WTC11 (cell line): ENCODE results near the gene TLK1.

Experiments
- ATF3 ChIP-seq: sonication (generic); formaldehyde crosslinking; conservative IDR thresholded peaks from 2 replicates; pipeline ENCODE4 v1.8.1; 2022; ENCODE audit warnings: mild to moderate bottlenecking, missing genetic modification reagents
- CTCF ChIP-seq: fragments of 200-600 bp; IDR thresholded peaks from 2 replicates; pipeline ENCODE4 v1.8.0; 2022; ENCODE audit warnings: antibody characterized with exemption
- FOXJ3 ChIP-seq: sonication (generic); formaldehyde crosslinking; IDR thresholded peaks from 2 replicates; pipeline ENCODE4 v1.9.0; 2021; ENCODE audit warnings: missing genetic modification reagents, mild to moderate bottlenecking, borderline replicate concordance
- MAX ChIP-seq: sonication (generic); formaldehyde crosslinking; IDR thresholded peaks from 2 replicates; pipeline ENCODE4 v1.8.0; 2022; ENCODE audit warnings: mild to moderate bottlenecking, missing genetic modification reagents
- NR2C2 ChIP-seq: sonication (generic); formaldehyde crosslinking; IDR thresholded peaks from 2 replicates; pipeline ENCODE4 v1.8.0; 2022; ENCODE audit warnings: mild to moderate bottlenecking, missing genetic modification reagents
- ZNF121 ChIP-seq: sonication (generic); formaldehyde crosslinking; IDR thresholded peaks from 2 replicates; pipeline ENCODE4 v1.8.0; 2023; ENCODE audit warnings: missing genetic modification reagents

- TF ChIP-seq CTCF (no peak), FOXJ3 (no peak), NR2C2 (CRISPR knock-in tag) (no peak), MAX (CRISPR knock-in tag) (no peak), ATF3 (CRISPR knock-in tag) (no peak), ZNF121 (CRISPR knock-in tag) (no peak)
Measured at GRCh38 chr2:171102802-171103201, 57.9 kb downstream of the TLK1 start.
